Neural progenitor cell (in vitro differentiated cells): ENCODE data around the gene DNAJC3. TPM values are rescaled to one million over a fixed set of nuclear protein-coding genes. Genes with fewer than 3 reads are reported as not detected.

Experiments used
- DNase-seq: peaks from one replicate; pipeline ENCODE4 v3.0.0-alpha.2; 2016; ENCODE audit warnings: low spot score
- H2AFZ ChIP-seq: fragments of 200-600 bp; sonication (generic); replicated peaks from 2 replicates; pipeline ENCODE4 v1.6.1; 2016; ENCODE audit warnings: antibody characterized with exemption
- H3F3A ChIP-seq: fragments of 200-600 bp; sonication (generic); 2 replicates; pipeline ENCODE4 v1.6.1; 2016; ENCODE audit warnings: antibody characterized with exemption, low read depth
- H3K27ac ChIP-seq: fragments of 200-600 bp; sonication (generic); 2 replicates; pipeline ENCODE4 v1.5.1; 2016; ENCODE audit warnings: mild to moderate bottlenecking
- H3K27me3 ChIP-seq: fragments of 200-600 bp; sonication (generic); 2 replicates; pipeline ENCODE4 v1.6.1; 2016; ENCODE audit warnings: mild to moderate bottlenecking, moderate library complexity
- H3K36me3 ChIP-seq: fragments of 200-600 bp; sonication (generic); 2 replicates; pipeline ENCODE4 v1.5.1; 2016
- H3K4me1 ChIP-seq: fragments of 200-600 bp; sonication (generic); 2 replicates; pipeline ENCODE4 v1.6.1; 2016; ENCODE audit warnings: mixed run types
- H3K4me2 ChIP-seq: fragments of 200-600 bp; sonication (generic); 2 replicates; pipeline ENCODE4 v1.6.1; 2016
- H3K4me3 ChIP-seq: fragments of 200-600 bp; sonication (generic); 2 replicates; pipeline ENCODE4 v1.5.1; 2016
- H3K79me2 ChIP-seq: fragments of 200-600 bp; sonication (generic); 2 replicates; pipeline ENCODE4 v1.6.1; 2016; ENCODE audit warnings: low read depth
- H3K9ac ChIP-seq: fragments of 200-600 bp; sonication (generic); 2 replicates; pipeline ENCODE4 v1.6.1; 2016
- H3K9me3 ChIP-seq: fragments of 200-600 bp; sonication (generic); 2 replicates; pipeline ENCODE4 v1.5.1; 2016; ENCODE audit warnings: low read depth
- H4K20me1 ChIP-seq: fragments of 200-600 bp; sonication (generic); 2 replicates; pipeline ENCODE4 v1.6.1; 2016; ENCODE audit warnings: low read depth
- H3K27ac Mint-ChIP-seq: 3 replicates; pipeline ENCODE4 v1.8.0; 2021; ENCODE audit warnings: mixed read lengths
- H3K27me3 Mint-ChIP-seq: 2 replicates; pipeline ENCODE4 v1.8.0; 2022; ENCODE audit warnings: low read depth, mild to moderate bottlenecking, inconsistent platforms, moderate library complexity, mixed read lengths; ENCODE audit not compliant: insufficient read depth
- H3K36me3 Mint-ChIP-seq: 3 replicates; pipeline ENCODE4 v1.8.0; 2021; ENCODE audit warnings: mixed read lengths
- H3K4me1 Mint-ChIP-seq: 3 replicates; pipeline ENCODE4 v1.8.0; 2021; ENCODE audit warnings: mixed read lengths
- H3K4me3 Mint-ChIP-seq: 3 replicates; pipeline ENCODE4 v1.8.0; 2021; ENCODE audit warnings: mild to moderate bottlenecking, moderate library complexity, mixed read lengths
- H3K9me3 Mint-ChIP-seq: 3 replicates; pipeline ENCODE4 v1.8.0; 2020; ENCODE audit warnings: mixed read lengths
- CTCF ChIP-seq: fragments of 200-600 bp; sonication (generic); IDR thresholded peaks from 2 replicates; pipeline ENCODE4 v1.5.1; 2017; ENCODE audit warnings: antibody characterized with exemption, mild to moderate bottlenecking
- EZH2 ChIP-seq: fragments of 200-600 bp; sonication (generic); IDR thresholded peaks from 2 replicates; pipeline ENCODE4 v1.6.1; 2017; ENCODE audit warnings: antibody characterized with exemption, mild to moderate bottlenecking, moderate library complexity
- EZH2phosphoT487 ChIP-seq: fragments of 200-600 bp; sonication (generic); IDR thresholded peaks from 2 replicates; pipeline ENCODE4 v1.6.1; 2017; ENCODE audit warnings: antibody characterized with exemption
- total RNA-seq: library from RNA; depleted of rRNA; stranded (reverse); fragments of >200 nt; gene quantifications from 2 replicates; pipeline ENCODE4 v1.2.3, GENCODE V29; 2015; ENCODE audit warnings: low replicate concordance

Gene DNAJC3
- total RNA-seq, 1 donor from 2014 or later: 17.3 TPM

GRCh38 chr13:95629071-95629470, 47.9 kb upstream of the DNAJC3 start:
- H3F3A ChIP-seq: peaks cover 8% of the 10 kb centered on the region
- TF ChIP-seq EZH2: no peak
- no peak for TF ChIP-seq CTCF
- no peak for TF ChIP-seq EZH2phosphoT487
- no peaks in the 10 kb centered on the region for H3K9me3 ChIP-seq
- H3K4me1 ChIP-seq: no peaks in the 10 kb centered on the region
- peaks cover 74% of the 10 kb centered on the region for H3K36me3 Mint-ChIP-seq
- H4K20me1 ChIP-seq: peaks cover 16% of the 10 kb centered on the region
- H3K9me3 Mint-ChIP-seq: peaks cover 12% of the 10 kb centered on the region
- no peak overlapping the region for H2AFZ ChIP-seq
- peaks cover 13% of the 10 kb centered on the region for H3K36me3 ChIP-seq
- DNase-seq: no peak
- H3K27me3 Mint-ChIP-seq: no peaks in the 10 kb centered on the region
- no peak overlapping the region for H3K4me3 Mint-ChIP-seq
- H3K9ac ChIP-seq: no peak overlapping the region
- H3K4me1 Mint-ChIP-seq: peaks cover 10% of the 10 kb centered on the region
- H3K27ac Mint-ChIP-seq: no peak overlapping the region
- H3K27me3 ChIP-seq: no peaks in the 10 kb centered on the region
- no peak overlapping the region for H3K4me3 ChIP-seq
- H3K4me2 ChIP-seq: no peak overlapping the region
- no peaks in the 10 kb centered on the region for H3K79me2 ChIP-seq
- H3K27ac ChIP-seq: no peak overlapping the region

- no peaks in the 10 kb centered on the region for H3F3A ChIP-seq
- H3K4me3 ChIP-seq: no peak overlapping the region
- no peak overlapping the region for H3K27ac Mint-ChIP-seq
- H4K20me1 ChIP-seq: peaks cover 10% of the 10 kb centered on the region
- no peak for DNase-seq
- no peak overlapping the region for H3K27ac ChIP-seq
- no peaks in the 10 kb centered on the region for H3K27me3 ChIP-seq
- no peak overlapping the region for H3K9ac ChIP-seq
- H3K4me1 ChIP-seq: no peaks in the 10 kb centered on the region
- no peak overlapping the region for H3K4me2 ChIP-seq
- H3K4me1 Mint-ChIP-seq: peaks cover 10% of the 10 kb centered on the region
- H3K36me3 ChIP-seq: peaks cover 19% of the 10 kb centered on the region
- H3K36me3 Mint-ChIP-seq: peaks cover 77% of the 10 kb centered on the region
- no peak overlapping the region for H3K4me3 Mint-ChIP-seq
- no peaks in the 10 kb centered on the region for H3K9me3 ChIP-seq
- TF ChIP-seq EZH2 (no peak), EZH2phosphoT487 (no peak), CTCF (no peak)
- peaks cover 2% of the 10 kb centered on the region for H3K27me3 Mint-ChIP-seq
- no peak overlapping the region for H2AFZ ChIP-seq
- H3K9me3 Mint-ChIP-seq: peaks cover 12% of the 10 kb centered on the region
- H3K79me2 ChIP-seq: no peaks in the 10 kb centered on the region
Observed at GRCh38 chr13:95630593-95630992, 46.3 kb upstream of the DNAJC3 start.

- TF ChIP-seq EZH2: no peak
- no peak for TF ChIP-seq EZH2phosphoT487
- no peak for TF ChIP-seq CTCF
- no peak overlapping the region for H3K9ac ChIP-seq
- peaks cover 5% of the 10 kb centered on the region for H3K4me1 ChIP-seq
- no peak overlapping the region for H2AFZ ChIP-seq
- no peak for DNase-seq
- H3K9me3 ChIP-seq: no peaks in the 10 kb centered on the region
- no peaks in the 10 kb centered on the region for H3K9me3 Mint-ChIP-seq
- no peaks in the 10 kb centered on the region for H3K27me3 ChIP-seq
- H3F3A ChIP-seq: no peaks in the 10 kb centered on the region
- H3K27ac Mint-ChIP-seq: no peak overlapping the region
- peaks cover 56% of the 10 kb centered on the region for H3K36me3 Mint-ChIP-seq
- no peak overlapping the region for H3K4me2 ChIP-seq
- no peak overlapping the region for H3K27ac ChIP-seq
- no peak overlapping the region for H3K4me3 ChIP-seq
- H3K79me2 ChIP-seq: peaks cover 10% of the 10 kb centered on the region
- H3K4me3 Mint-ChIP-seq: no peak overlapping the region
- peaks cover 2% of the 10 kb centered on the region for H3K27me3 Mint-ChIP-seq
- peaks cover 8% of the 10 kb centered on the region for H4K20me1 ChIP-seq
- H3K36me3 ChIP-seq: peaks cover 6% of the 10 kb centered on the region
- peaks cover 19% of the 10 kb centered on the region for H3K4me1 Mint-ChIP-seq
Observed at GRCh38 chr13:95636853-95637252, 40.1 kb upstream of the DNAJC3 start.
